ENCODE results near the gene KCTD16. TPM values are rescaled to one million over a fixed set of nuclear protein-coding genes. Genes with fewer than 3 reads are reported as not detected.

Gene KCTD16
- total RNA-seq (ENCODE audit: unreplicated experiment) = 0.44 TPM
- long read RNA-seq = 0 reads

DNA sequence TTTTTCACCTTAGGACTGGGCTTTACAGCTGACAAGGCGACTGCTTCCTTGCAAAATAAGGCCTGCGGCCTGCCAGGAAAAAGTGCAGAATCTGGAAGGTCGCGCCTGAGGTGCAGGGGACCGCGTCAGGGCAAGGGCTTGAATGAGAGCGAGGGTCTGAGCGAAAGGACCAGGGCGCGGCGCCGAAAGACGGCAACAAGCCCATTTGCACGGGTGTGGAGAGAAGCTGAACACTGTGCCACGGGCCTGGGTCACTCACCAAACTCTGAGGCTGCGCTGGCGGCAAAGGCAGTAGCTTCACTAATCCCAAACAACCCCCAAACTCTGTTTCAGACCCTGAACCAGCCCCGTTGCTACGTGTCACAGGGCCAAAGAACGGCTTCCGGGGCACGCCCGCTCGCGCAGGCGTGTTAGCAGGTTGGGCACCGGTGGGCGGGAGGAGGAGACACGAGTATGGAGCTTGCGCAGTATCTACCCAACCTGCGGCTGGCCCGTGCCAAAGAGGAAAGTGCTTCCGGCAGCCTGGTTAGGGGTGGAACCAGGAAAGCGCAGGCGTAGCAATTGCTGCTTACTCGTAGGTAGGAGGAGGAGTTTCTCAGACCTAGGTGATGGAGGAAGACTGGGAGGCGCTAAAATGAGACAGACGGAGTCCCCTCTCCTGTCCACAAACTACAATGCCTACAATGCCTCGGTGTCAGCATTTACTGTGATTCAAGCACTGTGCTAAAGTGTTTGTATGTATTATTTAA lies at the start of gene KCTD16, which contains the start of gene YIPF5:
KCTD16 (plus strand) TSS at position 598 of the 749 bp plus-strand sequence.
YIPF5 (minus strand) TSS at position 384 of the 749 bp plus-strand sequence. CDS start 704 bp downstream, outside the sequence.
- peak within 1 kb of the TSS; percentile 92 for H3K4me3 Mint-ChIP-seq (ENCODE audit: unreplicated experiment)
- no peaks in the 10 kb centered on the region for H3K36me3 Mint-ChIP-seq (ENCODE audit: low read depth, unreplicated experiment)
- H3K9me3 Mint-ChIP-seq (ENCODE audit: unreplicated experiment) = no peaks in the 10 kb centered on the region
- H3K4me1 Mint-ChIP-seq (ENCODE audit: unreplicated experiment) = peaks cover 24% of the 10 kb centered on the region
- peaks cover 1% of the 10 kb centered on the region for H3K27me3 Mint-ChIP-seq (ENCODE audit: unreplicated experiment)
- DNase-seq (ENCODE audit: low spot score) = peak; percentile 92
- peak within 1 kb of the TSS; percentile 67 for H3K27ac Mint-ChIP-seq (ENCODE audit: unreplicated experiment)
- TF ChIP-seq, protein P1, sequence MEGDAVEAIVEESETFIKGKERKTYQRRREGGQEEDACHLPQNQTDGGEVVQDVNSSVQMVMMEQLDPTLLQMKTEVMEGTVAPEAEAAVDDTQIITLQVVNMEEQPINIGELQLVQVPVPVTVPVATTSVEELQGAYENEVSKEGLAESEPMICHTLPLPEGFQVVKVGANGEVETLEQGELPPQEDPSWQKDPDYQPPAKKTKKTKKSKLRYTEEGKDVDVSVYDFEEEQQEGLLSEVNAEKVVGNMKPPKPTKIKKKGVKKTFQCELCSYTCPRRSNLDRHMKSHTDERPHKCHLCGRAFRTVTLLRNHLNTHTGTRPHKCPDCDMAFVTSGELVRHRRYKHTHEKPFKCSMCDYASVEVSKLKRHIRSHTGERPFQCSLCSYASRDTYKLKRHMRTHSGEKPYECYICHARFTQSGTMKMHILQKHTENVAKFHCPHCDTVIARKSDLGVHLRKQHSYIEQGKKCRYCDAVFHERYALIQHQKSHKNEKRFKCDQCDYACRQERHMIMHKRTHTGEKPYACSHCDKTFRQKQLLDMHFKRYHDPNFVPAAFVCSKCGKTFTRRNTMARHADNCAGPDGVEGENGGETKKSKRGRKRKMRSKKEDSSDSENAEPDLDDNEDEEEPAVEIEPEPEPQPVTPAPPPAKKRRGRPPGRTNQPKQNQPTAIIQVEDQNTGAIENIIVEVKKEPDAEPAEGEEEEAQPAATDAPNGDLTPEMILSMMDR (IDR thresholded peaks at IDR 0.05; ENCODE audit: unreplicated experiment) = no peak

- TF ChIP-seq, protein P1 (IDR thresholded peaks at IDR 0.05; ENCODE audit: unreplicated experiment) = no peak
- H3K27me3 Mint-ChIP-seq (ENCODE audit: unreplicated experiment) = no peaks in the 10 kb centered on the region
- H3K4me1 Mint-ChIP-seq (ENCODE audit: unreplicated experiment) = no peaks in the 10 kb centered on the region
- no peak overlapping the region for H3K4me3 Mint-ChIP-seq (ENCODE audit: unreplicated experiment)
- H3K9me3 Mint-ChIP-seq (ENCODE audit: unreplicated experiment) = no peaks in the 10 kb centered on the region
- H3K36me3 Mint-ChIP-seq (ENCODE audit: low read depth, unreplicated experiment) = no peaks in the 10 kb centered on the region
- DNase-seq (ENCODE audit: low spot score) = no peak
- H3K27ac Mint-ChIP-seq (ENCODE audit: unreplicated experiment) = no peak overlapping the region
Observed at GRCh38 chr5:144121577-144121976, 49.1 kb upstream of the KCTD16 start.

GRCh38 chr5:144122081-144122480 lies 48.6 kb upstream of the KCTD16 start:
- no peaks in the 10 kb centered on the region for H3K27me3 Mint-ChIP-seq (ENCODE audit: unreplicated experiment)
- TF ChIP-seq, protein P1 (IDR thresholded peaks at IDR 0.05; ENCODE audit: unreplicated experiment) = no peak
- H3K27ac Mint-ChIP-seq (ENCODE audit: unreplicated experiment) = no peak overlapping the region
- no peaks in the 10 kb centered on the region for H3K9me3 Mint-ChIP-seq (ENCODE audit: unreplicated experiment)
- H3K36me3 Mint-ChIP-seq (ENCODE audit: low read depth, unreplicated experiment) = no peaks in the 10 kb centered on the region
- DNase-seq (ENCODE audit: low spot score) = no peak
- no peak overlapping the region for H3K4me3 Mint-ChIP-seq (ENCODE audit: unreplicated experiment)
- H3K4me1 Mint-ChIP-seq (ENCODE audit: unreplicated experiment) = no peaks in the 10 kb centered on the region

DNA sequence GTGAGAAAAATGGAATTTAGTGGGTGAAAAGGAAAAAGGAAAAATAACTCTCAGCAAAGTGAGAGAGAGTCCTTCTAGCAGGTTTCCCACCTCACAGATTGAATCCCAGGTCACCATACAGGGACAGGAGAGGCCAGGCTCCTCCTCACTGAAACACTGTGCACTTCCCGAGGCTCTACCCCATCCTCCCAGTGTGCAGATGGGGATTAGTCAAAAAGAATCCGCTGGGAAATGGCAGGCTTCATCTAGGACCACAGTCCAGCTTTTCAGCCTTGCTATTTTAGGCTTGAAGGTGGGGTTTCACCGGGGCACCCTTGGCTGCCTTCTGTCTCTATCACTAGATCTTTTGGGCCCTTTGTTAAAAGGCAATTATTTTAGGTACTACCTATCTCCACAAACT lies 48.0 kb upstream of the KCTD16 start:
- Mint-ChIP-seq H3K9me3 (ENCODE audit: unreplicated experiment) (no peaks in the 10 kb centered on the region), H3K36me3 (ENCODE audit: low read depth, unreplicated experiment) (no peaks in the 10 kb centered on the region), H3K27me3 (ENCODE audit: unreplicated experiment) (no peaks in the 10 kb centered on the region), H3K4me1 (ENCODE audit: unreplicated experiment) (no peaks in the 10 kb centered on the region), H3K4me3 (ENCODE audit: unreplicated experiment) (no peak overlapping the region), H3K27ac (ENCODE audit: unreplicated experiment) (no peak overlapping the region)
- TF ChIP-seq, protein P1 (IDR thresholded peaks at IDR 0.05; ENCODE audit: unreplicated experiment) = no peak
- DNase-seq (ENCODE audit: low spot score) = no peak

- H3K27ac Mint-ChIP-seq (ENCODE audit: unreplicated experiment) = no peak overlapping the region
- no peak overlapping the region for H3K4me3 Mint-ChIP-seq (ENCODE audit: unreplicated experiment)
- no peak for DNase-seq (ENCODE audit: low spot score)
- H3K4me1 Mint-ChIP-seq (ENCODE audit: unreplicated experiment) = no peaks in the 10 kb centered on the region
- no peaks in the 10 kb centered on the region for H3K36me3 Mint-ChIP-seq (ENCODE audit: low read depth, unreplicated experiment)
- TF ChIP-seq, protein P1 (IDR thresholded peaks at IDR 0.05; ENCODE audit: unreplicated experiment) = no peak
- no peaks in the 10 kb centered on the region for H3K9me3 Mint-ChIP-seq (ENCODE audit: unreplicated experiment)
- no peaks in the 10 kb centered on the region for H3K27me3 Mint-ChIP-seq (ENCODE audit: unreplicated experiment)
Observed at GRCh38 chr5:144125163-144125726, 45.4 kb upstream of the KCTD16 start.

All from endothelial cell (in vitro differentiated cells).